HG03060 (cell line): ENCODE measurements around the gene PDE4D.
"Not testable (repeated sequence)": the region's sequence is repeated elsewhere in the genome, so short reads cannot be mapped to it uniquely, and the experiment has no call there.

ENCODE experiments used
- ATAC-seq: cut with Tn5 transposase; IDR thresholded peaks from one replicate; pipeline ENCODE4 v1.9.1; 2021; ENCODE audit warnings: low read depth, moderate number of reproducible peaks; ENCODE audit not compliant: unreplicated experiment

Gene PDE4D

DNA sequence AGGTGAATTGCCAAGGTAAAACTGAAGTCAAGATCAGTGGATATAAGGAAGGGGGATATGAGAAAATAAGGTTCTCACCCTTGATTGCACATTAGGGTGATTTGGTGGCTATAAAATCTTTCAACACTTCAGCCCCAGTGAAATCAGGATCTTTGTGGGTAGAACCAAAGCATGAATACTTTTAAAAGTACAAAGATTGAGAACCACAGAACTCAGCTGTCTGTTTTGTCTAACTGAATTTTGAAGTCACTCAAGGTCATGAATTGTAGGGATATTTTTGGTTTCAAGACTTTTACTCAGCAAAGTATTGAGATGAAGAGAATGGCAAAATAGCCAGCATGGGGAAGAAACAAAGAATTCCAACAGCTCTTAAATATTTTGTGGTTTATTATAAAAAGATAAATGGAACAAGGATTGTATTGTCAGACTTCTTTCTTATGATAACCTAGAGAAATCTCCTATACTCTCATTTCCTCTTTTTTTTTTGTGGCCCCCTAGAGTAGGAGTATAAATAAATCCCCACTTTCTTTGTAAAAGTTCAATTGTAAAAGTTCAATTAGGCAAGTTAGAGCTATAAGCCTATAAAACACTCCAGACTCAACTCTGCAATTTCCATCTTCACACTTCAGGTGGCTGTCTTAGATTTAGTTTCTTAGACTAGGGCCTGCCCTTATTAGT is 272.9 kb downstream of the PDE4D start:
- ATAC-seq: no peak

DNA sequence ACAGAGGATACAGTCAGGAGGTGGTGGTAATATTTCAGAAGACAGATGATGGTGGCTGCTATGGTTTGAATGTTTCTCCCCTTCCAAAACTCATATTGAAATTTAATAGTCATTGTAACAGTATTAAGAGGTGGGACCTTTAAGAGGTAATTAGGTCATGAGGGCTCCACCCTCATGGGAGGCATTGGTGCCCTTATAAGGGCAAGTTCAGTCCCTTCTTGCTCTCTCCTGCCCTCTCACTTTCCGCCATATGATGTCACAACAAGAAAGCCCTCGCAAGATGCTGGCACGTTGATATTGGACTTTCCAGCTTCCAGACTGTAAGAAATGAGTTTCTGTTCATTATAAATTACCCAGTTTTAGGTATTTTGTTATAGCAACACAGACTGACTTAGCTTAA is 274.9 kb downstream of the PDE4D start:
- no peak for ATAC-seq

GRCh38 chr5:59617186-59617771 is 276.2 kb downstream of the PDE4D start:
- ATAC-seq: no peak

DNA sequence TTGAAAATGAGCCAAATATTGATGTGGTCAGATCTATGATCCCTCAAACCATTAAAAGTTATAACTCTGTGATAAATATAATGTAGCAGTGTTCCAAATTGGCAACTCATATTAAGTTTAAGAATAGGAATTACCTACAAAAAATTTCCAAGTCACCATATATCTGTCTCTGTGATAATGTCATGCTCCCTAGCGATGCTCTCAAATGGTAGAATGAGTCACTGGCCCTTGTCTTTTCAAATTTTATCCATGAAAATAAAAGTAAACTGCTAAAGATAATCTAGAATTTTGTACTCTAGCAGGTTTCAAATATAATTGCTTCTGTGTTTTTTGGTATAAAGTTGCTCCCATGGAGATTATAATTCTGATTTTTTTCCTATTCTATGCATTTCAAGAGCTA is 277.1 kb downstream of the PDE4D start:
- ATAC-seq: no peak

DNA sequence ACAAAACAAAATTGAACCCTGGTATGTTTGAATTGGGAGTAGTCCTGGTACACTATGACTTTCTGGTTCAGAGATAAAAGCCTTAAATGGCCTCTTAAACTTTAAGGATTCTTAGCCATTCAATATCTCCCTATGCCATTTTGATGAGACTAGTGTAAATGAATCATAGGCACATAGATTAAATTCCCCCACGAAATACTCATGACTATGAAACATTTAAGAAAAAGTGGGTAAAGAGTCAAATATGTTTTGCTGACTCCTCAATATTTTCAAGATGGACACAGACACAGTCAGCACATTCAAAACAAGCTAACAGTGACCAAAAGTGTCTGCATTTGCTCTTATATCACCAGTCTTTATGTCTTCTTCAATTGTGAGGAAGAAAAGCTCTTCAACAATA is 278.3 kb downstream of the PDE4D start:
- no peak for ATAC-seq

- no peak for ATAC-seq
Measured at GRCh38 chr5:59609501-59610265, 283.8 kb downstream of the PDE4D start.

- ATAC-seq: peak; percentile 75
Measured at GRCh38 chr5:59608745-59609144, 284.8 kb downstream of the PDE4D start.

- no peak for ATAC-seq
Measured at GRCh38 chr5:59607138-59607765, 286.3 kb downstream of the PDE4D start.

- ATAC-seq: no peak
Measured at GRCh38 chr5:59605915-59606314, 287.6 kb downstream of the PDE4D start.

- ATAC-seq: no peak
Measured at GRCh38 chr5:59604111-59604510, 289.4 kb downstream of the PDE4D start.

DNA sequence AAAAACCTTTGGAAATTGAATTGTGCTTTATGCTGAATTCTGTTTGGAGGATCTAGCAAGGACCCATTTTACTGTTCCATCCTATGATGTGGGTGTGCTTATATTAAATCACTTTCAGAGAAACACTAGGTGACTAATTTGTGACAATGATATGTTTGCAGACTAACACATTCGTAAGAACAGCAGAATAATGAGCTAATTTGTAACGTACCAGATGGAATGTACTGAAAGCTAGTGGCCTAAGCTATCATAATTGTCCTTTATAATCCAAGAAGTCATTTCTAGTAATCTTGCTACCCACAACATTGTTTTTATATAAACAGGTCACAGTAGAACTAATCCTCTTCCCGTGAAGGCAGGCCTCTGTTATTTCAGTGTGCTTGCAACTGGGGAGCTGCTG is 292.5 kb downstream of the PDE4D start:
- no peak for ATAC-seq

DNA sequence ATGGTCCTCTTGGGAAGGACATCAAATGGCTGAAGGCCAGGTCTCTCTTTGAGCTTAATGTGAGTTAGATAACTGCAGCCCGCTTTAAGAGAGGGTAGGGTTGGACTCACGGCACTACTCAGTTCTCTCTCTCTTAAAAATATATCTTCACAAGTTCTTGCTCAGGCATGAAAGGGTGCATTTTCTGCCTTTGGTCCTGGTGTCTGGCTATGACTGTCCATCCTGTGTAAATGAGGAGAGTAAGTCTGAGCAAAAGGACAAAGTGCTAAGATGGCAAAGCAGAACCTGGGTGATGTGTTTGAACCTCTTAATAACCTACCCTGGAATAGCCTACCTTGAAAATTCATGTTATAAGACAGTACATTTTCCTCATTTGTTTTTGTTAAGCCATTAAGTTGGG is 293.4 kb downstream of the PDE4D start:
- no peak for ATAC-seq

- no peak for ATAC-seq
Measured at GRCh38 chr5:59599729-59600128, 293.8 kb downstream of the PDE4D start.

DNA sequence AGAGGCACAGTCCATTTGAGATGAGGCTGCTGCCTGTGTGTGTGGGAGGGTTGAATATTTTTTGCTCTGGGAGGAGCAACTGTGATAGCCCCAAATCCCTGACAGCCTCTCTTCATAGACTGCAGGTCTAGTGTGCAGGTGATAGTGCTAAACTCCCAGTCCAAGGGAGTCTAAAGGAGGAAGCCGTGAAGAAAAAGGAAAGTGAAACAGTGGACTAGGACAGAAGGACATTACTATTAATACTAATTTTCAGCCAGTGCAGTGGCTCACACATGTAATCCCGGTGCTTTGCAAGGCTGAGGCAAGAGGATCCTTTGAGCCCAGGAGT is 295.0 kb downstream of the PDE4D start:
- ATAC-seq: no peak

DNA sequence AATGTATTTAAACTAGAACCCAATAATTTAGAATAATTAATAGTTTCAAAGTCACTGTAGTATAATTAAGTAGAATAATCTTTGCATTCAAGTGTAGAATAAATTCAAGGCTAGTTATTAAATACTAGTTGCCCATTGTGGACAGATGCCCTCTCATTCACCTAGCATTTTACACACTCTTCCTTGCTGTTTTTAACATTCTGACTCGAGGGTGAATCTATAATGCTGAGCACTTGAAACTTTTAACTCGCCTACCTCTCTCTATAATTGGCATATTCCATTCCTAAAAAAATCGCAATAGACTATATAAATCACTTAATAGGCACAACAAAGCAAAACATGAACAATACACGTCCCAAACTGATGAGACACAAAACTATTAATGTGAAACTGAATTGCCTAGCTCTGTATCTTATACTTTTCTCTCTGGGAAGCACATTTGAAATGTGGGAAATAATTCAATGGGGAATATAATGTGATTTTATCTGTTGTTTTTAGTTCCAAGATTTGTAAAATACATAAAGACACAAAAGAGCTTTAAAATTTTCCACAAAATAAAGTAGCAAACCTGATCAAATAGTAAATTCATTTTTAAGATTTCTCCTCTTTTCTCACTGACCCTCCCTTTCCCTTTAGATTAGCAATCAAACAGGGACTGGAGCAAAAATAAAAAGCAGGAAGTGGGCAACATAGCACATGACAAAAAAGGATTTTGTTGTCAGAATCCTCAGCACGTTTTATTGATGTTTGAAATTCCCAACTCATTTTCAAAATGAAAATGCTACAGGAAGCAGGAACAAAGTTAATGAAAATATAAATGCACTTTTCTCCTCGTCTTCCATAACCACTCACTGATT is 295.6 kb downstream of the PDE4D start:
- ATAC-seq: no peak

GRCh38 chr5:59596586-59597350 is 296.8 kb downstream of the PDE4D start:
- no peak for ATAC-seq

DNA sequence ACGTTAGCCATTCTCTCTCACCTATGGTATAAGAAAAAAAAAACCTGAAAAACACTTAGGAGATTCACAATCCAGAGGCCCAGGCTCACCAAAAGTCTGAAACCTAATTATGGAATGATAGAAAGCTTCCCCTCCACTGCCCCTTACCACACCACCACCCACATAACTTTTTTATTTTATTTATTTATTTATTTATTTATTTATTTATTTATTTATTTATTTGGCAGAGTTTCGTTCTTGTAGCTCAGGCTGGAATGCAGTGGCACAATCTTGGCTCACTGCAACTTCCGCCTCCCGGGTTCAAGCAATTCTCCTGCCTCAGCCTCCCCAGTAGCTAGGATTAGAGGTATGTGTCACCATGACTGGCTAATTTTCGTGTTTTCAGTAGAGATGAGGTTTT is 299.4 kb downstream of the PDE4D start:
- ATAC-seq: not testable (repeated sequence)

DNA sequence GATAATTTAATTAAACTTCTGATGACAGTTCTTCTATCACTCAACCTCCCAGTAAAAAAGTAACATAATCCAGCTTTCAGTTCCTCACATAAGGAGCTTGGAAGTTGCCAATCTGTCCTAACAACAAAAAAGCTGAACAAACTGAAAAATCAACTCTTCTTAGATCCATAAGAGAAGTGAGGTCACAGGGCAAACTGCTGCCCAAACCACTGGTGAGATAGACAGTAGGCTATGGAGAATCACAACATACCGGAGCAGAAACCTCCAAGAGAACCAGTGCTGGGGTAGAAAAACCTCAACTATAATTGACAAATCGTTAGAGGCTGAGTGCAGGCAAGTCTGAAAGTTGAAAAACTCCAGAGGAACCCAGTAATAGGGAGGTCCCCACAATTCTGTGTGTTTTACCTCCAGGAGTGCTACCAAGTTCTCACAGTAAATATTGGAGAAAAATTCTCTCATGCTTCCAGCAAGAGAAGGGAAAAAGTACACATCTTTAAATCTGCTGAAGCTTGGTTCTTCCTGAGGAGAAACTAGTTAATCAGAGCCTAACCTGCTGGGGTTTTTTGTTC is 300.0 kb downstream of the PDE4D start:
- ATAC-seq: no peak

GRCh38 chr5:59592101-59592500 is 301.4 kb downstream of the PDE4D start:
- ATAC-seq: no peak

- ATAC-seq: no peak
Measured at GRCh38 chr5:59591162-59591561, 302.4 kb downstream of the PDE4D start.
